GM12801 (cell line): ENCODE data around the gene EIF3J.

Source experiments
- TF ChIP-seq, protein P1 (sequence below): IDR thresholded peaks from one replicate; pipeline ENCODE4 v1.5.1; 2011; ENCODE audit warnings: control low read depth; ENCODE audit not compliant: insufficient read length; ENCODE audit errors: extremely low read depth

The EIF3J gene

DNA sequence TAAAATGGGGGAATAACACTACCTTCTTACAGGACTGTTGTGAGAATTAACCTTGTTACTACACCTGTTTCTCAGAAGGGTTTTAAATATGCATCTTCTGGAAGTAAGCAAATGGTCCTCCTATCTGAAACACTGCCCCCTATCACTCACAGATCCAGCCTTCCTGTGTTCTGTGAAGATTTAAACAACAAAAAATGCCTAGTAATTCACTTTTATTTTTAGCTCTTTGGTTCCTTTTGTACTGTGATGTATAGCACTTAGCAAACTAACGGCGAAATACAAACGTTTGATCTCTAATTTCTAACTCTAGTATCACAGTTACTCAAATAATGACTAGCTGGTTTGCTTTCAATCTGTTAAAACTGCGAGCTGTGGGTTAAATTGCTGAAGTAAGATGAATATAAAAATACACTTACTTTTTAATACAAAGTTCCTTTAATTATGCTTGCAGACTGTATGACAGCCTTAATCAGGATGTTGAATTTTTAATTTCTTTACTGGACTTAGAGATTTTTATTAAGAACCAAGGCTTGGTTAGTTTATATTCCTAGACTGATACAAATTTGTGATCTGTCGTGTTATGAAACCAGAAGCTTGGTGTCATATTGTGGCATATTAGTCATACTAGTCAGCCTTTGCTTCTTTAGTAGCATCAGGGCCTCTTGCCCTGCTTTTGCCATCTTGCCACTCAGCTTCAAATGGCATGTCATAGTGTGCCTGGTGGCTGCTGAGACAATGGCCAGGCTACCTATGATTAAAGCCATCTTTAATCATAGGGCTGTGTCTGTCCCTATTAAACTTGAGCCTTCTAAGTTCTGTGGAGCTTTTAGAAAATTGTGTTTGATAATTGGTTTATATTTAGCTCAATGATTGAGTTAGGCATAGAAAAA lies 9.2 kb downstream of the EIF3J start:
- TF ChIP-seq, protein P1, sequence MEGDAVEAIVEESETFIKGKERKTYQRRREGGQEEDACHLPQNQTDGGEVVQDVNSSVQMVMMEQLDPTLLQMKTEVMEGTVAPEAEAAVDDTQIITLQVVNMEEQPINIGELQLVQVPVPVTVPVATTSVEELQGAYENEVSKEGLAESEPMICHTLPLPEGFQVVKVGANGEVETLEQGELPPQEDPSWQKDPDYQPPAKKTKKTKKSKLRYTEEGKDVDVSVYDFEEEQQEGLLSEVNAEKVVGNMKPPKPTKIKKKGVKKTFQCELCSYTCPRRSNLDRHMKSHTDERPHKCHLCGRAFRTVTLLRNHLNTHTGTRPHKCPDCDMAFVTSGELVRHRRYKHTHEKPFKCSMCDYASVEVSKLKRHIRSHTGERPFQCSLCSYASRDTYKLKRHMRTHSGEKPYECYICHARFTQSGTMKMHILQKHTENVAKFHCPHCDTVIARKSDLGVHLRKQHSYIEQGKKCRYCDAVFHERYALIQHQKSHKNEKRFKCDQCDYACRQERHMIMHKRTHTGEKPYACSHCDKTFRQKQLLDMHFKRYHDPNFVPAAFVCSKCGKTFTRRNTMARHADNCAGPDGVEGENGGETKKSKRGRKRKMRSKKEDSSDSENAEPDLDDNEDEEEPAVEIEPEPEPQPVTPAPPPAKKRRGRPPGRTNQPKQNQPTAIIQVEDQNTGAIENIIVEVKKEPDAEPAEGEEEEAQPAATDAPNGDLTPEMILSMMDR = no peak

DNA sequence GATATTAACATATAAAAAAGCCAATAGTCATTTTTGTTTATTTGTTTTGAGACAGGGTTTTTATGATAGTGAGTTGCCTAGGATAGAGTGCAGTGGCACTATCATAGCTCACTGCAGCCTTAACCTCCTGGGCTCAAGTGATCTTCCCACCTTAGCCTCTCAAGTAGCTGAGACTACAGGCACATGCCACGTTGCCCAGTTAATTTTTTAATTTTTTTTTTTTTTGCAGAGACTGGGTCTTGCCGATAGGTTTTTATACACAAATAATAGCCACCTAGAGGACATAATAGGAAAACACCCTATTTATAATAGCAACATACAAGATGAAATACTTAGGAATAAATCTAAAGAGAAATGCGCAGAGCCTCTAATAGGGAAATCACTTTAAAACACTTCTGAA lies 13.3 kb downstream of the EIF3J start:
- TF ChIP-seq, protein P1 = no peak

DNA sequence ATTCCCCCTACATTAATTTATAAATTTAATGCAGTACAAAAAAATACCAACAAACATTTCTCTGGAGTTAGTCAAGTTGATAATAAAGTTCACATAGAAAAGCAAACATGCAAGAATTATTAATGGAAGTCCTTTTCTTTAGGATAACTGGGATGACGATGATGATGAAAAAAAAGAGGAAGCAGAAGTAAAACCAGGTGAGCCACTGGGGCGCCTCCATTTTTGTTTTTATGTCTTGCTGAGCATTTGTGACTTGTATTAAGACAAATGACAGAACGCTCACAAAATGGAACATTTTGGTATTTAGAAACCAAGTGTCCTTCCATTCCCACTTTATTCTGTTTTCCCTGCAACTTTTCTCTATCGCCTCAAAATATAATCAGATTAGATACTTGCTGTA lies 13.8 kb downstream of the EIF3J start:
- TF ChIP-seq, protein P1 = no peak

DNA sequence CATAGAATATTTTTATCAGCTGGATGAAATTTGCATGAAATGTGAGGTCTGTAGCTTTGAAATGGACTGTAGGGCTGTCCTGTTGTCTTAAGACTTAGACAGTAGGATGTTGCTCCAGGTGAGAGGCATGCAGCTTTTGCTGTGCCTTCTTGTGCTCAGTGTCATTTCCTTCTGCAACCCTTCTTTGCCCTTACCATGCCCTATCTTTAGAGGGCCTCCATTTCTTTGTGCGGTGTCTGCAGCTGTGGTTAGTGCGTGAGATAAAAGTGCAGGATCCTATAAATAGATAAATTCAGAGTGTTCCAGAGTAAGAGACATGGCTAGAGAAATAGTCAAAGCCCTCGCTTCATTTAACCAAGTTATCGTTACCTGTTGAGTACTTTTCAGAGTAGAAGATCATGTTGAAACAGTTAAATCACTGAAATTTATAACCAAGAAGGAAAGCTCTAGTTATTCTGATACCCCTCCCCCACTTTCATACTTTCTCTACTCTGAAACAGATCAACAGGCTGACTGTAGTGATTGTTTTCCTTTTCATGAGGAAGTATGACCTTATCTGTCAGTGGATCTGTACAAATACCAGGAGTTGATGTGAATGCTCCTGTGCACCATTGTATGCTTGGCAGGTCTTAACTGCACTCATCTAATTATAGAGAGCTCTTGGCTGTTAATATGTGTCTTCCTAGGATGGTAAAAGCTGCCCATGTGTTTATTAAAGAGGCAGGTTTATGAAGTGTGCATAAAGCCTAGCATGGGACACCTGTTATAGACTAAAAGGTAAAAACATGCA lies 18.2 kb downstream of the EIF3J start:
- TF ChIP-seq, protein P1 = no peak

DNA sequence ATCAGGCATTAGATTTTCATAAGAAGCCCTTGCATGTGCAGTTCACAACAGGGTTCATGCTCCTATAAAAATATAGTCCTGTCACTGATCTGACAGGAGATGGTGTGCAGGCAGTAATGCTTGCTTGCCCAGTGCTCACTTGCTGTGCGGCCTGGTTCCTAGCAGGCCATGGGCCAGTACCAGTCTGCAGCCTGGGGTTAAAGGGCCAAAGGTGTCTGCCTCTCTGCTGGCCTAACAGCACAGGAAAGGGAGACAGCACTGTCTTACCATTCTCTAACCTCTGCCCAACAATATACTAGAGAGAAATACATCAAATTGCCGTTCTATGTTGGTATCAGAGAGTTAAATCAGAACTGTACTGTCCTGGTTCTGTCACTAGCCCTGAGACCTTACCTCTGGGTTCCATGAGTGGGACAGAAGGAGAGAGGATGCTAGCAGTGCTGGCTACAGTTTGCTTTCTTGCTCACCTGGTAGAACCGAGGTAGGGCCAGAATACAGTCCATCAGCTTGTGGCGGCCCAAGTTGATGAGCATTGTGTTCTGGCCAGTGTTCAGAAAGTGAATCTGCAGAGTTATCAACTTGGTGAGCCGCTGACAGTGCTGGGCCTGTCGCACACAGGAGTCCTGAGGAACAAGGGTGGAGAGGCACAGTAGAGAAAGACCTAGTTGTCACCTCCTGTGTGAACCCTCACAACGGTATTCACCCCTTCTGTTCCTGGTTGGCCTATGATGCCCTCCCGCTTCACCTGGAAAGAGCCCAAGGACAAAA lies 28.6 kb downstream of the EIF3J start:
- TF ChIP-seq, protein P1 = no peak

DNA sequence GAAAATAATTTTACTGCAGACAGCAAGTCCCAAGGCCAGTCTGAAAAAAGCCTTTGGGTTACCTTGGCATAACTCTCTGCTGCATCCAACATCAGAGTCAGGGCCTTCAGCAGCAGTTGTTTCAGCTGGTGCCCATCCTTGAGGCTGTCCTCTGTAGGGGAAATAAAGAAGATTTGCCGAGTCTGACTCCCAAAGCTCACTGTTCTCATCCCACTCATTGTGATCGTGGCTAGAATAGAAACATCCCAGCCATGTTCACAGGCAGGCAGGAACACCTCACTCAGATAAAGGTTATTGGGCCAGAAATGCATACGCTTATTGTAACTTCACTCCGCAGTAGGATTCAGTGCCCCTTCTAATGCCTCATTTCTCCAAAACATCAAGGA lies 29.2 kb downstream of the EIF3J start:
- TF ChIP-seq, protein P1 = no peak

DNA sequence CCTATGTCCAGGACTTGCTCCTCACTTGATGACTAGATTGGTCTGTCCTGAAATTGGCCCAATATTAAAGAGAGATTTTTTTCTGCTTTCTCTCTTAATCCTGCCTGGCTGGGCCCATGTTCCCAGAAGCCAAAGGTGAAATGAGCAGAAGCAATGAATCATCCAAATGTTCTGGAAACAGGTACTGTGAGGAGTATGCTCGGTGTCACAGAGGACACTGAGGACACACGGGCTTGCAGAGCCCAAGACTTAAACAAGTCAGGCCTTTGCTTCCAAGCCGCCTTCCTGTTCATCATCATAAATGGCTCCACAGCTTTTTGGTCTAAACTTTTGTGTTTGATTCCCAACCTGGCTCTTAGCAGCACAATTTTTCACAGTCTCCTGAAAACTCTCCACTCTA lies 31.4 kb downstream of the EIF3J start:
- TF ChIP-seq, protein P1 = no peak
